Posterior vena cava (tissue), 2 donors: ENCODE results near the gene MED13L. TPM values are rescaled to one million over a fixed set of nuclear protein-coding genes. Genes with fewer than 3 reads are reported as not detected.
A peak's percentile ranks its signal among the peaks of the same experiment; 100 is the strongest.

Source experiments
- DNase-seq: peaks from one replicate; pipeline ENCODE4 v3.0.0-alpha.2; 2020; ENCODE audit warnings: low spot score
- intact Hi-C, 2 donors: fragments of 100-400 bp; cut with DNase I; formaldehyde crosslinking; loops; one replicate each; pipeline versions ENCODE4 v1.14.1 to v1.14.2; 2022 to 2023
- total RNA-seq, 2 donors: library from RNA; stranded (reverse); fragmentation: NEBNext Ultra II Directional; extraction: Animal tissue kit (Norgen Biotek cat#: 25700); gene quantifications; one replicate each; pipeline ENCODE4 v1.2.1, GENCODE V29; 2021
- donor health status: DM: yes; HTN: yes; CAD: no.
- donor health status: DM: yes; HTN: yes; CAD: no.

MED13L gene
- total RNA-seq, 2 donors from 2014 or later, result 133 to 176 TPM

- intact Hi-C loops, result no loop called here
- DNase-seq, result no peak
These were observed 320.8 kb downstream of the MED13L start for GRCh38 chr12:115956659-115957058.

DNA sequence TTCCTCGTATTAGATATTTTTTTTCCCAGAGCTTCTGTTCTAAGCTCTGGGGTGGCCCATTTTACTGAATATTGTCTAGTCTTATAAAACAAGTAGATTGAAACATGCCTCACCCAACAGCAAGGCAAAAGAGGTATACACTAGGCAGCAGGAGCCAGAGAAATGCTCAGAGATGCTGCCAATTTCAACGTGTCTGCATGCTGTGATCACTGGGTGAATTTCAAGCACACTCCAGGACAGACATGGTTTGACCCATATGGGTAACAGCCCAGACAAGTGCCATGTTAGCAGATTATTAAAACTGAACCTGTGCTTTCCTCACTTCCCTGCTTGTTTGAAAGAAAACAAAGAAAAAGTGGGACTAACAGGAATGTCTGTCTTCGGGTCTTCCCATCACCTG is 321.3 kb downstream of the MED13L start:
- no peak for DNase-seq
- intact Hi-C loops, result no loop called here

DNA sequence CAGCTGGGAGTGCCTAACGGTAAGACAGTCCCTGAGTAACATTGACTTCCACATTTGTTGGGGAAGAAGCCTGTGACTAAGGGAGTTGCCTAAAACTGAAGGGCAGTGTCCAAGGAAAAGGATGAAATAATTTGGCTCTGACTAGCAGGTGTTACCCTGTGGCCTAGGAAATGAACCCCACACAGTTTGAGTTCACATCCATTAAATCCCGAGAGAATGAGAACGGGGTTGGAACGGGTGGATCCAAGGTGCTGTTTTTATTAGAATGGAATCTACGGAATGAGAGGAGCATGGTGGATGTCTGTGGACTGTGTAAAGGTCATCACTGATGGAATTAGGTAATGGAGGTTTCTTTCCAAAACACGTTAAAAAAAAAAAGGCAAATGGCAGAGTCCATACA is 324.0 kb downstream of the MED13L start:
- DNase-seq, result no peak
- intact Hi-C loops, result no loop called here

DNA sequence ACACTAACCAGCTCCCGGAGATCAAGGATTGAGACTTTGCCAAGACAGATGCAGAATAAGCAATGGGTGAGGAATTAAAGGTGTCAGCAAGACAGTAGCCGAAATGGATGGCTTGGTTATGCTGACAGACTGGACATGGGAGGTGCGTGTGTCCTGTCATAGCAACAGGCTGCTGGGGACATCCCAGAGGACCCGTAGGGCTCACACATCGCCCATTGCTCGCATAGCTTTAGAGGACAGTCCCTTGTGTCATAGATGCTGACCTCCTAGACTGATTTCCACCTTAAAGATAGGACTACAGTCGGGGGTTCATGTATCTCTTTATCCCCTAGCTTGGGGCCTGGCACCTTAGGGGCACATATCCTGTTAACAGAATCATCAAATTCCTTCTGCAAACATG is 324.5 kb downstream of the MED13L start:
- intact Hi-C loops, result no loop called here
- DNase-seq, result no peak

DNA sequence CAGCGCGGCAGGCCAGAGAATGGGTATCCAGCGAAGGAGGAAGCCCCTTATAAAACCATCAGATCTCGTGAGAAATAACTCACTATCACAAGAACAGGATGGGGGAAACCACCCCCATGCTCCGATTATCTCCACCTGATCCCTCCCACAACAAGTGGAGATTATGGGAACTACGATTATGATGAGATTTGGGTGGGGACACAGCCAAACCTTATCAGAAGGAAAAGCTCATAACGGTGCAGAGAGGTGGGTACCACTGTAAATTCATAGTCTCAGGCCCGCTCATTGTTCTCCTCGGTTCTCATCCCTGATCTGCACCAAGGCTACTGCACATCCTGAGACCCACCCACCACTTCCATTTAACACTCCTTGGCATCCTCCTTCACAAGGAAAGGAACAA is 326.5 kb downstream of the MED13L start:
- DNase-seq, result no peak
- intact Hi-C loops, result no loop called here

- no peak for DNase-seq
- intact Hi-C loops, result no loop called here
These were observed 327.8 kb downstream of the MED13L start for GRCh38 chr12:115949675-115950074.

GRCh38 chr12:115947696-115948062 is 329.8 kb downstream of the MED13L start:
- intact Hi-C loops, result no loop called here
- DNase-seq, result no peak

DNA sequence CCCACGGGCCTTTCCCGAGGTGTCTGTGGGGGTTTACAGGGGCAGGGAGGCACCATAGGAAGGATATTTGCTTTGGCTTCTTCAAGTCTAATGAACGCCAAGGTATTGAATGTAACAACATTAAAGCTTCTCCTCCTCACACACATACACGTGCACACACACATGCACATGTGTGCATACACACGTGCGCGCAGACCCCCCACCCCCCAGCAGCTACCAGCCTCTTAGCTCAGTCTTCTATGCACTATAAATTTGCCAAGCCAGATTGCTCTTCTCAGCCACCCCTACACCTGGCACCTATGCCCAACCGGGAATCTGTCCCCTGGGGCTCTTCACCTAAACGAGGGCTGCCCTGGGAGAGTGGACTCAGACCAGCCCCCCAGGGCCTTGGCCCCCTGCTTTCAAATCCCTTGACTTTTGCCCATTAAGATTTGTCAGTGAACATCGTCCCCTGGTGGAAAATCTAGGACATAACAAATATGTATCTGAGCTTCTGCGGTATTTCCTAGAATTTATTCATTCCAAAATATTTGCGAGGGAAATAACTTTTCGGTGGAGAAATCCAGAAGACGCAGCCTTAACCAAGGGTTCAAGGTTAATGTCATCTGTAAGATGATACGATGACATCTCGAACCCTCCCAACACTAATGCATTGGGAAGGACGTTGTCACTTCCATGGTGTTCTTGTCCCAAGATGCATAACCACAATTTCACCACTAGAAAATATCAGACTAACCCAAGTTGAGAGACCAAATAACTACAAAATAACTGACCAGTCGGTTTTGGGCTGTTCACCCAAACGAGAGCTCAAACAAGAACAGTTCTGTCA is 330.4 kb downstream of the MED13L start:
- intact Hi-C loops, result no loop called here
- no peak for DNase-seq

DNA sequence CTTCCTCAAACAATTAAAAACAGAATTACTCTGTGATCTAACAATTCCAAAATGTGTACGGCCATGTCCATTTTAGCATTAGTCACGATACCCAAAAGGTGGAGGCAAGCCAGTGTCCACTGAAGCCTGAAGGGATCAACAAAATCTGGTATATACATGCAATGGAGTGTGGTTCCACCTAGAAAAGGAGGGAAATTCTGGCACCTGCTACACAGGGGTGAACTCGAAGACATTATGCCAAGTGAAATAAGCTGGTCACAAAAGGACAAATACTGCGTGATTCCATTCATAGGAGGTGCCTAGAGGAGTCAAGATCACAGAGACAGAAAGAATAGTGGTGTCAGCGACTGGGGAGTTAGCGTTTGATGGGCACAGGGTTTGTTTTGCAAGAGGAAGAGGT is 331.4 kb downstream of the MED13L start:
- intact Hi-C loops, result no loop called here
- DNase-seq, result no peak

- intact Hi-C loops, result no loop called here
- no peak for DNase-seq
These were observed 332.0 kb downstream of the MED13L start for GRCh38 chr12:115945491-115945885.

- DNase-seq, result peak; percentile 88
- intact Hi-C loops, result no loop called here
These were observed 332.5 kb downstream of the MED13L start for GRCh38 chr12:115944837-115945490.

DNA sequence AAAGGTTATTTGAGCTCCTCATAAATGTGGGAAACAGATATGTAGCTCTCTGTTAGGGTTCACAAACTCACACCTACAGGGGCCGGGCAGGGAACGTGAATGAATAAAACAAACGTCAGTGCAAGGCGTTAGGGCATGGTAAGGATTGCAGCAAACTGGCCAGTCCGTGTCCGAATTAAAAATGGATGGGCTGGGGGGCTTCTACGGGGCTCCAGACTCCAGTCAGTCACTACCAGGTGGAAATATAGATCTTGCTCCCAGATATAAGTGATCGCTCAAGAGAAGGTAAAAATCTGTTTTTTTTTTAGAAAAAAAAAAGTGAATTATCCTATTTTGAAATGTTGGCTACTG is 333.1 kb downstream of the MED13L start:
- no peak for DNase-seq
- intact Hi-C loops, result no loop called here

DNA sequence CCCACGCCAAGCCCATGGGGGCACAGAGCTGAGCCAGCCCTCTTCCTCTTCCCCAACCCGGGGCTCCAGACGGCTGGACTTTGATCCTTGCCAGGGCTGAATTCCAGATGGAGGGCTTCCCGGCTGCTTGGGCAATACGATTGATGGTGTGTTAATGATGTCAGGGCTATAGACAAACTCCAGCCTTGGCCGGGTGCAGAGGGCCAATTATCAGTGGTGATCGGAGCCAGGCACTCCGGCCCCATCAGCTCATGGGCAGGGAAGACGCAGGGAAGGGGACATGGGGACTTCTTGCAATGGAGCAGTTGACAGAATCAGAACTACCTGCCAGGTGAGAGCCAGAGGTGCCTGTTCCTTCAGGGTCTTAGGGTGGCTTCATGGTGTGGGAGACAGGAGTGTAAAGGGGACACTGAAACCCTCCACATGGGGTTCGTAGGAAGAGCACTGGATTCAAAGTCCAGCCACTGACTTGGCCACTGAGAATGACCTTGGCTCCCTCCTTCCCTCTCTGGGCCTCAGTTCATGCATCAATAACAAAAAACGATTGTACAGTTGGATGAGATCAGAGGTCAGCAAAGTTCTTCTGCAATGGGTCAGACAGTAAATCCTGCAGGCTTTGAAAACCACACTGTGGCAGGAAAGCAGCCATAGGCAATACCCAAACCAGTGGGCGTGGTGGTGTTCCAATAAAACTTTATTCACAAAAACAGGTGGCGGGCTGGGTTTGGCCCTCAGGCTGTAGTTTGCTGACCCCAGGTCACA is 333.7 kb downstream of the MED13L start:
- intact Hi-C loops, result no loop called here
- DNase-seq, result peak; percentile 87

GRCh38 chr12:115943310-115943629 is 334.2 kb downstream of the MED13L start:
- no peak for DNase-seq
- intact Hi-C loops, result no loop called here

DNA sequence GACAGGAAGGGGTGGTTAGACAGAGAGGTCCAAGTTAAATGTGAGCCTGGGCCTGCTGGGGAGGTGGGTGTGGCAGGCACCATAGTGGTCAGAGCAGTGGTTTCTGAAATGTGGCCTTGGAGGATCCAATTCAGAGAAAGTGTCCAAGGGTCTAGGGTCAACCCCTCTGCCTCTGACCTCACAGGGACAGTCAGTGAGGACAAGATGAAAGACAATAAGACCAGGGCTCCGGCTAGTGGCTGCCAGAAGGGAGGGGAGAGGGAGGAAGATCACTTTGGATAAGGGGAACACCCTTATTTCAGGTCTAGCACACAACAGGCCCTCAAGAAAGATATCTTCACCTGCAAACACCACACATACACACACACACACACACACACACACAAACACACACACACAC is 335.1 kb downstream of the MED13L start:
- intact Hi-C loops, result no loop called here
- no peak for DNase-seq

DNA sequence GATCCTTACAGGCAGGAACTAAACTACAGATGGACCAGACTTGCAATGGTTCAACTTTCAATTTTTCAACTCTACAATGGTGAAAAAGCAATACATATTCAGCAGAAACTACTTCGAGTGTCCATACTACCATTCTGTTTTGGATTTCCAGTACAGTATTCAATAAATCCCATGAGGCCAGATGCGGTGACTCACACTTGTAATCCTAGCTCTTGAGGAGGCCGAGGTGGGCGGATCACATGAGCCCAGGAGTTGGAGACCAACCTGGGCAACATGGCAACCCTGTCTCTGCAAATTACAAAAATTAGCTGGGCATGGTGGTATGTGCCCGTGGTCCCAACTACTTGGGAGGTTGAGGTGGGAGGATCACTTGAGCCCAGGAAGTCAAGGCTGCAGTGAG is 336.1 kb downstream of the MED13L start:
- no peak for DNase-seq
- intact Hi-C loops, result no loop called here

GRCh38 chr12:115938794-115939377 is 338.6 kb downstream of the MED13L start:
- DNase-seq, result no peak
- intact Hi-C loops, result no loop called here

DNA sequence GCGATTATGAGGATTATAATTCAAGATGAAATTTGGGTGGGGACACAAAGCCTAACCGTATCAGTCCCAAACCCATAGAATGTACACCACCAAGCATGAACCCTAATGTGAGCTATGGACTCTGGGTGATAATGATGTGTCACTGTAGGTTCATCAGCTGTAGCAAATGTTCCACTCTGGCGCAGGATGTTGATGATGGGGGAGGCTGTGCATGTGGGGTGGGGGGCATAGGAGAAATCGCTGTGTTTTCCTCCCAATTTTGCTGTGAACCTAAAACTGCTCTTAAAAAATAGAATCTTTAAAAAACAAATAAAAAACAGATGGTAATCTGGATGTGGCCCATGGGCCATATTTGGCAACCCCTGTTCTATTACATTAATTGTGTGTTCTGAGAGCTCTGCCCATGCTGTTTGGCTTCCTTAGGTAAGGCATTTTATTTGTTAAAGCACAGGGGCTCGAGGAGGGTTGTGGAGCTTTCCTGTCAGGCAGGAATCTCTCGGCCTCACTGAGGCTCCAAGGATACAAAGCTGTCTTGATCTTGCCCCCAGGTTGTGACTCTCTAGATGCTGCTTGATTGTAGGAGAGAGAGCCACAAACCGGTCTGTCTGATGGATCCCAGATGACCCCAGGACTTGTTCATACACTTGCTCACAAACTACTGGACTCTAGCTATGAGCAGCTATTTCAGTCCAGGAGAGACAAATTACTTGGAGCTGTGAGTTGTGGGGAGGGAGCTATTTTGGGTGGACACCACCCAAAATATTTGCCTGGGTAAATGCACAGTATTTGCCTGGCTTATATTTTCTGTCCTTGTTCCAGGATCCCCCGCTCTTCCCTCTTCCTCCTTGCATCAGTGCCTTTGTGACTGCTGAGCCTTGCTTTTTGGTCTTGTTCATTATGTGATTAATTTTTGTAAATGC is 340.2 kb downstream of the MED13L start:
- no peak for DNase-seq
- intact Hi-C loops, result no loop called here

DNA sequence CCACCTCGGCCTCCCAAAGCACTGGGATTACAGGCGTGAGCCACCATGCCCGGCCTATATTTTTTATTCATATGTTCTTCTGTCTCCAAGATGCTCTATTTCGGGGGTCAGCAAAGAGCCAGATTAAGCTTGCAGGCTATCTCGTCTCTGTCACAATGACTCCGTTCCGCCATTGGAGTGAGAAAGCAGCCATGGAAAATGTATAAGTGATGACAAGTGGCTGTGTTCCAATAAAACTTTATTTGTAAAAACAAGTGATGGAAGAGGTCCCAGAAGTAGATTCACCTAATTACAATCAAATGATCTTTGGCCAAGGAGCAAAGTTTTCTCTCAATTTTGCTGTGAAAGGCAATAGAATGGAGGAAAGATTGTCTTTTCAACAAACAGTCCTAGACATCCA is 342.6 kb downstream of the MED13L start:
- intact Hi-C loops, result no loop called here
- DNase-seq, result no peak
